ENCODE measurements around the gene SLFN14. TPM values are rescaled to one million over a fixed set of nuclear protein-coding genes. Genes with fewer than 3 reads are reported as not detected.

SLFN14 gene
- total and polyA plus RNA-seq, 2 donors (not counting 1 experiment from before 2014, with no cell fraction given): not detected

DNA sequence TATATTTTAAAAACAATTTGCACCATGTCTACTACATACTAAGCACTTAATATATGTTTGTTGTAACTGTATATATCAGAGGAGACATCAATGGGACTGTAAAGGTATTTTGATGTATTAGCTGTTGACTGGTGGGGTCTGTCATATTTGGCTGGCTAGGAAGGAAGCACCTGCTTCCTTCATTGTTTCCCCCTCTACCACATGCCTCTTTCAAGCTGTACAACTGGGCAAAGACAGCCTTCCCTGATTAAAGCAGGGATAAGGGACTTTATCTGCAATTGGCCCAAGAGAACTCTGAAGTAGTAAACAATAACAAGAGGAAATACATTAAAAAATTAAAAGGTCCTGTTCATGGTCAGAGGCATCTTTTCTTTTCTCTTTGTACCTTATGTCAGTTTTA is 17.6 kb downstream of the SLFN14 start:
- ChIA-PET POLR2A (no interaction called here), CTCF (interaction anchor here (0.7 to 12.8 kb wide), 5 partner anchors 10 to 372 kb away, joined by 3 to 360 read pairs (median 5); no protein-coding TSS in a partner anchor)
- peak overlapping the region; percentile 0 for H3K9ac ChIP-seq (ENCODE audit: low read length)
- H4K20me1 ChIP-seq (ENCODE audit: control insufficient read depth, insufficient read depth, low read length, poor library complexity, severe bottlenecking): no peaks in the 10 kb centered on the region
- H3K4me3 ChIP-seq (ENCODE audit: control extremely low read depth in 1 of 5, extremely low read depth in 1 of 5, insufficient read depth in 1 of 5, low read depth in 2 of 5, low read length in 4 of 5): no peak overlapping the region
- no peaks in the 10 kb centered on the region for H3K9me3 ChIP-seq (ENCODE audit: control extremely low read depth in 1 of 3, control insufficient read depth in 2 of 3, insufficient read depth in 1 of 3, low read length in 2 of 3)
- DNase-seq (no peak), ATAC-seq (ENCODE audit: low read depth) (no peak)
- intact Hi-C loops (cut with micrococcal nuclease): no loop called here
- H3K4me1 ChIP-seq (ENCODE audit: control insufficient read depth in 2 of 2, insufficient read depth in 2 of 2, low read length in 2 of 2): peaks cover 27 to 36% of the 10 kb centered on the region in 2 donors
- no peak overlapping the region for H3K27ac Mint-ChIP-seq
- H3K4me1 Mint-ChIP-seq: peaks cover 38% of the 10 kb centered on the region
- no peaks in the 10 kb centered on the region for H3K9me3 Mint-ChIP-seq (ENCODE audit: insufficient read depth)
- no peaks in the 10 kb centered on the region for H3K36me3 ChIP-seq (replicated peaks in 1 of 2; ENCODE audit: control extremely low read depth in 1 of 2, control insufficient read depth in 1 of 2, extremely low read depth in 1 of 2, insufficient read depth in 2 of 2, low read length in 1 of 2)
- no peak for TF ChIP-seq EZH2 (IDR thresholded peaks at IDR 0.05; ENCODE audit: borderline replicate concordance, insufficient read depth, low read depth, low read length, poor library complexity, severe bottlenecking)
- TF ChIP-seq, protein P1, sequence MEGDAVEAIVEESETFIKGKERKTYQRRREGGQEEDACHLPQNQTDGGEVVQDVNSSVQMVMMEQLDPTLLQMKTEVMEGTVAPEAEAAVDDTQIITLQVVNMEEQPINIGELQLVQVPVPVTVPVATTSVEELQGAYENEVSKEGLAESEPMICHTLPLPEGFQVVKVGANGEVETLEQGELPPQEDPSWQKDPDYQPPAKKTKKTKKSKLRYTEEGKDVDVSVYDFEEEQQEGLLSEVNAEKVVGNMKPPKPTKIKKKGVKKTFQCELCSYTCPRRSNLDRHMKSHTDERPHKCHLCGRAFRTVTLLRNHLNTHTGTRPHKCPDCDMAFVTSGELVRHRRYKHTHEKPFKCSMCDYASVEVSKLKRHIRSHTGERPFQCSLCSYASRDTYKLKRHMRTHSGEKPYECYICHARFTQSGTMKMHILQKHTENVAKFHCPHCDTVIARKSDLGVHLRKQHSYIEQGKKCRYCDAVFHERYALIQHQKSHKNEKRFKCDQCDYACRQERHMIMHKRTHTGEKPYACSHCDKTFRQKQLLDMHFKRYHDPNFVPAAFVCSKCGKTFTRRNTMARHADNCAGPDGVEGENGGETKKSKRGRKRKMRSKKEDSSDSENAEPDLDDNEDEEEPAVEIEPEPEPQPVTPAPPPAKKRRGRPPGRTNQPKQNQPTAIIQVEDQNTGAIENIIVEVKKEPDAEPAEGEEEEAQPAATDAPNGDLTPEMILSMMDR (IDR thresholded peaks at IDR 0.05): no peak
- no peaks in the 10 kb centered on the region for H3K27me3 ChIP-seq (replicated peaks in 1 of 4; ENCODE audit: control extremely low read depth in 1 of 4, control insufficient read depth in 3 of 4, insufficient read depth in 4 of 4, low read length in 3 of 4)
- no peak overlapping the region for H3K27ac ChIP-seq (ENCODE audit: low read length in 2 of 2)
- H2AFZ ChIP-seq (ENCODE audit: insufficient read depth, low read depth, low read length, poor library complexity, severe bottlenecking): peak overlapping the region; percentile 32
- no peaks in the 10 kb centered on the region for H3K27me3 Mint-ChIP-seq
- H3K4me3 Mint-ChIP-seq: peak overlapping the region; percentile 47
- peak overlapping the region; percentile 18 for H3K4me2 ChIP-seq (replicated peaks; ENCODE audit: low read depth, low read length, poor library complexity, severe bottlenecking)
- H3K79me2 ChIP-seq (ENCODE audit: control insufficient read depth, insufficient read depth, low read length): peaks cover 7% of the 10 kb centered on the region

DNA sequence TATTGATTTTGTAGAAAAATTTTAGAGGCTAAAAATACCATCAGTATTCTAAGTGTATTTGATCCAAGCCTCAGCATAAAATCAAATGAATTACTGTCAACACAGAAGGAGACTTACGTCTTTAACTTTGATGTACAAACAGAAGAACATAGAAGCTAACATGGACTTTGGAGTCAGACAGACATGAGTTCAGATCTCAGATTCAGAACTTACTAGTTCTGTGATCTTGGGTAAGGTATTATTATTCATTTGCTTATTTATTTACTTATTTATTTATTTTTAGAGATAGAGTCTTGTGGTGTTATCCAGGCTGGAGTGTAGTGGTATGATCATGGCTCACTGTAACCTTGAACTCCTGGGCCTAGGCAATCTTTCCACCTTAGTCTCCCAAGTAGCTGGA is 19.2 kb downstream of the SLFN14 start:
- H3K27ac ChIP-seq (ENCODE audit: low read length in 2 of 2): peak overlapping the region in 1 of 2 donors; percentile 84
- ChIA-PET POLR2A (interaction anchor here (0.8 kb wide), 1 partner anchor 37 kb away, joined by 4 read pairs; the partner anchor contains the start of gene PEX12), CTCF (interaction anchor here (0.6 to 12.8 kb wide), 5 partner anchors 8 to 228 kb away, joined by 3 to 360 read pairs (median 4); no protein-coding TSS in a partner anchor)
- H3K4me2 ChIP-seq (replicated peaks; ENCODE audit: low read depth, low read length, poor library complexity, severe bottlenecking): peak overlapping the region; percentile 80
- H3K9ac ChIP-seq (ENCODE audit: low read length): peak overlapping the region; percentile 78
- peaks cover 24 to 36% of the 10 kb centered on the region in 2 donors for H3K4me1 ChIP-seq (ENCODE audit: control insufficient read depth in 2 of 2, insufficient read depth in 2 of 2, low read length in 2 of 2)
- WGBS (ENCODE audit: insufficient coverage): no CpG with 5 or more reads among the region's 1 CpG
- H3K36me3 ChIP-seq (replicated peaks in 1 of 2; ENCODE audit: control extremely low read depth in 1 of 2, control insufficient read depth in 1 of 2, extremely low read depth in 1 of 2, insufficient read depth in 2 of 2, low read length in 1 of 2): no peaks in the 10 kb centered on the region
- DNase-seq (no peak), ATAC-seq (ENCODE audit: low read depth) (no peak)
- no peaks in the 10 kb centered on the region for H3K9me3 ChIP-seq (ENCODE audit: control extremely low read depth in 1 of 3, control insufficient read depth in 2 of 3, insufficient read depth in 1 of 3, low read length in 2 of 3)
- peaks cover 43% of the 10 kb centered on the region for H3K4me1 Mint-ChIP-seq
- peak overlapping the region; percentile 89 for H3K4me3 Mint-ChIP-seq
- peak overlapping the region; percentile 90 for H2AFZ ChIP-seq (ENCODE audit: insufficient read depth, low read depth, low read length, poor library complexity, severe bottlenecking)
- no peaks in the 10 kb centered on the region for H3K27me3 ChIP-seq (replicated peaks in 1 of 4; ENCODE audit: control extremely low read depth in 1 of 4, control insufficient read depth in 3 of 4, insufficient read depth in 4 of 4, low read length in 3 of 4)
- H3K27me3 Mint-ChIP-seq: no peaks in the 10 kb centered on the region
- peaks cover 7% of the 10 kb centered on the region for H3K79me2 ChIP-seq (ENCODE audit: control insufficient read depth, insufficient read depth, low read length)
- H4K20me1 ChIP-seq (ENCODE audit: control insufficient read depth, insufficient read depth, low read length, poor library complexity, severe bottlenecking): no peaks in the 10 kb centered on the region
- intact Hi-C loops (cut with micrococcal nuclease): loop anchor here (2.0 kb wide), 1 partner anchor 37 kb away; the partner anchor contains the start of gene PEX12
- H3K9me3 Mint-ChIP-seq (ENCODE audit: insufficient read depth): no peaks in the 10 kb centered on the region
- TF ChIP-seq, protein P1 (IDR thresholded peaks at IDR 0.05): no peak
- no peak for TF ChIP-seq EZH2 (IDR thresholded peaks at IDR 0.05; ENCODE audit: borderline replicate concordance, insufficient read depth, low read depth, low read length, poor library complexity, severe bottlenecking)
- peak overlapping the region; percentile 58 to 90 (median 70) for H3K4me3 ChIP-seq (ENCODE audit: control extremely low read depth in 1 of 5, extremely low read depth in 1 of 5, insufficient read depth in 1 of 5, low read depth in 2 of 5, low read length in 4 of 5)
- peak overlapping the region; percentile 62 for H3K27ac Mint-ChIP-seq

Data from B cell (primary cell).